ENCODE results near the gene WFDC9. TPM values are rescaled to one million over a fixed set of nuclear protein-coding genes. Genes with fewer than 3 reads are reported as not detected.
"Not testable (repeated sequence)": the region's sequence is repeated elsewhere in the genome, so short reads cannot be mapped to it uniquely, and the experiment has no call there.

WFDC9 gene
- total RNA-seq, 1 donor from 2014 or later: not detected

DNA sequence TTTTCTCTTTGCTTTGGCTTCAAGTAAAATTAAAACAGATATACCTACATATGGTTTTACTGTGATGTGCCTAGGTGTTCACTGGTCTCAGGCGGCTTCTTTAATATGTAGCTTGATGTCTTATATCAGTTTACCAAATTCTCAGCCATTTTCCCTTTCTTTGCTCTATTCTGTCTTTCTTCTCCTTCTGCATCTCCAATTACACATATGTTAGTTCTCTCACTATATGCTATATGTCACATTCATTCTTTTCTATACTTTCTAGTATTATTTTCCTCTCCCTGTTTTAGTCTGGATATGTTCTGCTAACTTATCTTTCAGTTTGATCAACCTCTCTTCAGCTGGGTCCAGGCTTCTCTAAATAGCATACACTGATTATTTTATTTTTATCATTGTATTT is 37.6 kb downstream of the WFDC9 start:
- Mint-ChIP-seq H3K4me1 (ENCODE audit: low read depth, unreplicated experiment) (no peaks in the 10 kb centered on the region), H3K27me3 (ENCODE audit: unreplicated experiment) (peaks cover 2% of the 10 kb centered on the region), H3K9me3 (ENCODE audit: unreplicated experiment) (no peaks in the 10 kb centered on the region), H3K36me3 (ENCODE audit: unreplicated experiment) (no peaks in the 10 kb centered on the region), H3K27ac (ENCODE audit: unreplicated experiment) (no peak overlapping the region), H3K4me3 (ENCODE audit: unreplicated experiment) (no peak overlapping the region)
- no peak for DNase-seq
- no peak for TF ChIP-seq CTCF (IDR thresholded peaks at IDR 0.05; ENCODE audit: partially characterized antibody, unreplicated experiment)

GRCh38 chr20:45592574-45593189 is 38.4 kb downstream of the WFDC9 start:
- no peak for DNase-seq

GRCh38 chr20:45589725-45590124 is 41.4 kb downstream of the WFDC9 start:
- no peaks in the 10 kb centered on the region for H3K4me1 Mint-ChIP-seq (ENCODE audit: low read depth, unreplicated experiment)
- H3K4me3 Mint-ChIP-seq (ENCODE audit: unreplicated experiment): no peak overlapping the region
- no peak for TF ChIP-seq CTCF (IDR thresholded peaks at IDR 0.05; ENCODE audit: partially characterized antibody, unreplicated experiment)
- DNase-seq: no peak
- peaks cover 2% of the 10 kb centered on the region for H3K27me3 Mint-ChIP-seq (ENCODE audit: unreplicated experiment)
- no peaks in the 10 kb centered on the region for H3K36me3 Mint-ChIP-seq (ENCODE audit: unreplicated experiment)
- no peak overlapping the region for H3K27ac Mint-ChIP-seq (ENCODE audit: unreplicated experiment)
- H3K9me3 Mint-ChIP-seq (ENCODE audit: unreplicated experiment): no peaks in the 10 kb centered on the region

More at GRCh38 chr20:45592574-45593189, 38.4 kb downstream of the WFDC9 start:
- Mint-ChIP-seq H3K9me3 (ENCODE audit: unreplicated experiment) (no peaks in the 10 kb centered on the region), H3K4me3 (ENCODE audit: unreplicated experiment) (no peak overlapping the region), H3K27me3 (ENCODE audit: unreplicated experiment) (peaks cover 2% of the 10 kb centered on the region), H3K27ac (ENCODE audit: unreplicated experiment) (no peak overlapping the region), H3K36me3 (ENCODE audit: unreplicated experiment) (no peaks in the 10 kb centered on the region), H3K4me1 (ENCODE audit: low read depth, unreplicated experiment) (no peaks in the 10 kb centered on the region)
- TF ChIP-seq CTCF (IDR thresholded peaks at IDR 0.05; ENCODE audit: partially characterized antibody, unreplicated experiment): peak; percentile 59

DNA sequence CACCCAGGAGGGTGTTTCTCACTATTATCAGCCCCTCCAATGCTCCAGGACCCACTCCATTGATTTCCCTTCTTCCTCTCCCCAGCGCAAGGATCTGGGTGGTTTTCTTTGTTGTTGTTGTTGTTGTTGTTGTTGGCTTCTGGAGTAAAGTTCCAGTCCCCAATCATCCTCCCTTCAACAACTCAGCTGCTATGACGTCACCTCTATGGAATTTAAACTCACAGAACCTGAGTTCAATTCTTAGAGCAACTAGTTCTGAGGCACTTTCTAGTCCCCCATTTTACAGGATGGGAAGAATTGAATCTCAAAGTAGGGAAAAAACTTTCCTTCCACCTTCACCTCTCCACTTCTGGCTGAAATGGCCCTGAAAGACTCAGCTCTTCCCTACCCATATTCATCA is 42.3 kb downstream of the WFDC9 start:
- Mint-ChIP-seq H3K4me1 (ENCODE audit: low read depth, unreplicated experiment) (no peaks in the 10 kb centered on the region), H3K4me3 (ENCODE audit: unreplicated experiment) (no peak overlapping the region), H3K27me3 (ENCODE audit: unreplicated experiment) (peaks cover 2% of the 10 kb centered on the region), H3K9me3 (ENCODE audit: unreplicated experiment) (no peaks in the 10 kb centered on the region), H3K36me3 (ENCODE audit: unreplicated experiment) (no peaks in the 10 kb centered on the region), H3K27ac (ENCODE audit: unreplicated experiment) (no peak overlapping the region)
- TF ChIP-seq CTCF (IDR thresholded peaks at IDR 0.05; ENCODE audit: partially characterized antibody, unreplicated experiment): no peak
- no peak for DNase-seq

- H3K27me3 Mint-ChIP-seq (ENCODE audit: unreplicated experiment); H3K4me3 Mint-ChIP-seq (ENCODE audit: unreplicated experiment); H3K36me3 Mint-ChIP-seq (ENCODE audit: unreplicated experiment); H3K27ac Mint-ChIP-seq (ENCODE audit: unreplicated experiment); H3K4me1 Mint-ChIP-seq (ENCODE audit: low read depth, unreplicated experiment); H3K9me3 Mint-ChIP-seq (ENCODE audit: unreplicated experiment); DNase-seq: not testable (repeated sequence)
Measured at GRCh38 chr20:45585986-45586385, 45.1 kb downstream of the WFDC9 start.

GRCh38 chr20:45584294-45584693 is 46.8 kb downstream of the WFDC9 start:
- not testable (repeated sequence) for H3K27ac Mint-ChIP-seq (ENCODE audit: unreplicated experiment); H3K4me3 Mint-ChIP-seq (ENCODE audit: unreplicated experiment); H3K4me1 Mint-ChIP-seq (ENCODE audit: low read depth, unreplicated experiment); H3K36me3 Mint-ChIP-seq (ENCODE audit: unreplicated experiment); H3K9me3 Mint-ChIP-seq (ENCODE audit: unreplicated experiment); H3K27me3 Mint-ChIP-seq (ENCODE audit: unreplicated experiment); DNase-seq
